ENCODE data around the gene IFT52. TPM values are rescaled to one million over a fixed set of nuclear protein-coding genes. Genes with fewer than 3 reads are reported as not detected.

Gene IFT52
- polyA plus RNA-seq, 3 donors, result 17.6 to 28.1 (median 24.1) TPM

- no peak overlapping the region for H3K4me3 ChIP-seq (replicated peaks in 1 of 3; ENCODE audit: low read depth in 2 of 3, low read length in 3 of 3)
- Mint-ChIP-seq H3K36me3 (peaks cover 5 to 8% of the 10 kb centered on the region in 2 donors), H3K27me3 (ENCODE audit: low read depth in 3 of 3) (peaks cover 0 to 5% (median 0%) of the 10 kb centered on the region in 3 donors), H3K4me3 (no peak overlapping the region), H3K9me3 (peaks cover 0 to 12% (median 7%) of the 10 kb centered on the region in 7 donors), H3K27ac (no peak overlapping the region), H3K4me1 (peaks cover 4% of the 10 kb centered on the region)
- no peak overlapping the region for H3K4me2 ChIP-seq (replicated peaks; ENCODE audit: extremely low read depth, low read length, poor library complexity, severe bottlenecking)
- no peak for DNase-seq
- H4K20me1 ChIP-seq (ENCODE audit: insufficient read depth, low read length), result no peaks in the 10 kb centered on the region
- no peaks in the 10 kb centered on the region for H3K9me3 ChIP-seq (replicated peaks in 1 of 2; ENCODE audit: control insufficient read depth in 1 of 2, insufficient read depth in 1 of 2, low read length in 2 of 2)
- no peaks in the 10 kb centered on the region for H3K27me3 ChIP-seq (ENCODE audit: control insufficient read depth in 2 of 2, insufficient read depth in 2 of 2, low read length in 2 of 2)
- no peak for TF ChIP-seq CTCF (IDR thresholded peaks at IDR 0.05)
- H3K4me1 ChIP-seq (ENCODE audit: control insufficient read depth in 1 of 2, insufficient read depth in 2 of 2, low read length in 2 of 2), result peaks cover 2 to 3% of the 10 kb centered on the region in 2 donors
- no peak overlapping the region for H2AFZ ChIP-seq (ENCODE audit: insufficient read depth, low read depth, low read length, poor library complexity, severe bottlenecking)
- intact Hi-C loops (cut with micrococcal nuclease), result no loop called here
- H3K79me2 ChIP-seq (ENCODE audit: insufficient read depth, low read length), result no peaks in the 10 kb centered on the region
- H3K27ac ChIP-seq (ENCODE audit: low read depth in 1 of 2, low read length in 2 of 2), result no peak overlapping the region
- H3K9ac ChIP-seq (ENCODE audit: insufficient read depth, low read length, poor library complexity, severe bottlenecking), result no peak overlapping the region
- H3K36me3 ChIP-seq (replicated peaks in 1 of 2; ENCODE audit: control insufficient read depth in 1 of 2, insufficient read depth in 2 of 2, low read length in 2 of 2), result peaks cover 0 to 14% of the 10 kb centered on the region in 2 donors
- WGBS (ENCODE audit: insufficient coverage), result 100% methylated on average over 1 of the region's 5 CpGs
Measured at GRCh38 chr20:43543138-43543537, 47.6 kb upstream of the IFT52 start.

GRCh38 chr20:43544501-43544900 is 46.2 kb upstream of the IFT52 start:
- Histone ChIP-seq H2AFZ (ENCODE audit: insufficient read depth, low read depth, low read length, poor library complexity, severe bottlenecking) (no peak overlapping the region), H3K4me3 (replicated peaks in 1 of 3; ENCODE audit: low read depth in 2 of 3, low read length in 3 of 3) (no peak overlapping the region), H3K27me3 (ENCODE audit: control insufficient read depth in 2 of 2, insufficient read depth in 2 of 2, low read length in 2 of 2) (no peaks in the 10 kb centered on the region), H3K9ac (ENCODE audit: insufficient read depth, low read length, poor library complexity, severe bottlenecking) (no peak overlapping the region), H3K4me2 (replicated peaks; ENCODE audit: extremely low read depth, low read length, poor library complexity, severe bottlenecking) (no peak overlapping the region), H3K36me3 (replicated peaks in 1 of 2; ENCODE audit: control insufficient read depth in 1 of 2, insufficient read depth in 2 of 2, low read length in 2 of 2) (peaks cover 0 to 14% of the 10 kb centered on the region in 2 donors), H3K9me3 (replicated peaks in 1 of 2; ENCODE audit: control insufficient read depth in 1 of 2, insufficient read depth in 1 of 2, low read length in 2 of 2) (no peaks in the 10 kb centered on the region), H3K79me2 (ENCODE audit: insufficient read depth, low read length) (no peaks in the 10 kb centered on the region), H4K20me1 (ENCODE audit: insufficient read depth, low read length) (no peaks in the 10 kb centered on the region), H3K4me1 (ENCODE audit: control insufficient read depth in 1 of 2, insufficient read depth in 2 of 2, low read length in 2 of 2) (no peaks in the 10 kb centered on the region), H3K27ac (ENCODE audit: low read depth in 1 of 2, low read length in 2 of 2) (no peak overlapping the region)
- intact Hi-C loops (cut with micrococcal nuclease), result no loop called here
- Mint-ChIP-seq H3K9me3 (peaks cover 0 to 12% (median 7%) of the 10 kb centered on the region in 7 donors), H3K4me1 (no peaks in the 10 kb centered on the region), H3K36me3 (peaks cover 2 to 8% of the 10 kb centered on the region in 2 donors), H3K27me3 (ENCODE audit: low read depth in 3 of 3) (peaks cover 0 to 5% (median 0%) of the 10 kb centered on the region in 3 donors), H3K4me3 (no peak overlapping the region), H3K27ac (no peak overlapping the region)
- 94% methylated on average over 7 of the region's 9 CpGs for WGBS (ENCODE audit: insufficient coverage)
- no peak for TF ChIP-seq CTCF (IDR thresholded peaks at IDR 0.05)
- no peak for DNase-seq

Data from CD14-positive monocyte (primary cell).